H1 (cell line): ENCODE measurements around the gene CACNA1A. TPM values are rescaled to one million over a fixed set of nuclear protein-coding genes. Genes with fewer than 3 reads are reported as not detected.

Source experiments
- BCL11A ChIP-seq, 2 experiments: IDR thresholded peaks; one replicate each; pipeline ENCODE4 v1.6.1; 2011; ENCODE audit warnings: low read depth in 2 of 2, low read length in 2 of 2, mild to moderate bottlenecking in 2 of 2
- CHD2 ChIP-seq: IDR thresholded peaks from 2 replicates; pipeline ENCODE4 v1.6.1; 2012; ENCODE audit warnings: low read length, improper control_type of control experiment
- CTCF ChIP-seq, 3 experiments: IDR thresholded peaks; 1 replicate in 2 of 3; 2 replicates in 1 of 3; pipeline versions ENCODE4 v1.5.1 to v1.6.1; 2011; ENCODE audit warnings: low read length in 3 of 3, mild to moderate bottlenecking in 3 of 3, inconsistent platforms in 2 of 3, low read depth in 1 of 3, moderate library complexity in 1 of 3; ENCODE audit not compliant: insufficient read depth in 1 of 3; ENCODE audit errors: control extremely low read depth in 1 of 3
- POU5F1 ChIP-seq: IDR thresholded peaks from 2 replicates; pipeline ENCODE4 v1.6.1; 2011; ENCODE audit warnings: low read depth, mild to moderate bottlenecking, low read length, moderate library complexity
- polyA plus RNA-seq, 7 experiments: library from polyadenylated mRNA; depleted of rRNA in 3 of 7; stranded (reverse) in 5 of 7; unstranded in 2 of 7; fragments of >200 nt in 5 of 7; fragments of 200-250 nt in 2 of 7; gene quantifications; 1 replicate in 5 of 7; 2 replicates in 1 of 7; 4 replicates in 1 of 7; pipeline versions ENCODE4 v1.2.1 to v1.2.3, GENCODE V29; 2011 to 2013; ENCODE audit warnings: missing spikeins in 2 of 7, mixed read lengths in 2 of 7
- total RNA-seq: library from RNA; stranded (reverse); fragmentation: NEBNext Ultra II Directional; extraction: Animal tissue kit (Norgen Biotek cat#: 25700); gene quantifications from 2 replicates; pipeline ENCODE4 v1.2.1, GENCODE V29; 2021

Gene CACNA1A
- total and polyA plus RNA-seq, 2 of the 8 experiments (the other 6 are each of a cell fraction or from before 2014, with no cell fraction given): 10.7 to 25.3 TPM

DNA sequence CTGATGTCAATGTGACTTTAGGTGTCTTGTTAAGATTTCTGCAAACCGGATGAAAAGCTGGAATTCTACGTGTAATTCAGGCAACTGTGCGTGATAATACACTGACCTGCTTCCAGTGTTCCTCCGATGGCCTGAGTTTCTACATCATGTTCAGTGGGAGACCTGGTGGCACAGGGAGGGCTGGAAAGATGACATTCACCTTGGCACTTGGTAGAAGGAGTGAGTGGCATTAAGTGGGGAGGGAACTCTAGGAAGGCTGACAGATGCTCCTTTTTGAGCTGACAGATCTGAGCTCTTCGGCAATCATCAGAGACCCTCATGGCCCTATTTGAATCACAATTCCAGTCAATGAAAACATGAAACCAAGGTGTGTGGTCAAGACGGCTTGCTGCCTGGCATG, 4.0 kb downstream of the CACNA1A start (continued):
- TF ChIP-seq CTCF (IDR thresholded peaks at IDR 0.05; ENCODE audit: control extremely low read depth in 1 of 3, insufficient read depth in 1 of 3, low read depth in 1 of 3, low read length in 3 of 3): no peak
- no peak for TF ChIP-seq CHD2
- no peak for TF ChIP-seq POU5F1
- no peak for TF ChIP-seq BCL11A (IDR thresholded peaks at IDR 0.05; ENCODE audit: low read depth in 2 of 2, low read length in 2 of 2)
